ENCODE results near the gene USP21.

DNA sequence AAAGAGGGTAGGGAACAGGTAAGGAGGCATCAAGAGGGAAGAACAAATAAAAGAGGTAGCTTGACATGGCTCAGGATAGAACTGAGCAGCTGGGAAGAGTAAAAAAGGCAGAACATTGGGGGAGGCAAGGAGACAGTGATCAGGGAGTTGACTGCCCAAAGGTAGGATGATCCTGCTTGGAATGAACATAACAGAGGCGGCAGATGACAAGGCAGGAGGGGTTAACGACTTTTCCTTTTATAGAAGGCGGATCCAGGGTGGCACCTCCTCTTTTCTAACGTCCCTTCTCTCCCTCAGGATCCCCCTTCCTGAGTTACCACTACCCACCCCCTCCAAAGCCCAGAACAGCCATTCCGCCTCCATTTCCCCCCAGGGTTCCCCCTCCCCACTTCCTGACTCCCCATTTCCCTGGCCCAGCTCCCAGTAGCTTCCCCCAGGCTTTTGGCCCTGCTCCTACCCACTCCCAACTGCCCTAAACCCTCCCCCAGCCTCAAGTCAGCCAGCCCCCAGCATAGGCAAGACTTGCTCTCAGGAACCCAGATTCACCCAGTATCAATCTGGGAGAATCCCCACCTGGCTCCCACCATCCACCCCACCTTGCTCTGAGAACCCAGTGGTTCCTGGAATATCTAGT, 40.3 kb downstream of the USP21 start:
- no peak for TF ChIP-seq POLR2A (IDR thresholded peaks at IDR 0.05)
- TF ChIP-seq, protein P1, sequence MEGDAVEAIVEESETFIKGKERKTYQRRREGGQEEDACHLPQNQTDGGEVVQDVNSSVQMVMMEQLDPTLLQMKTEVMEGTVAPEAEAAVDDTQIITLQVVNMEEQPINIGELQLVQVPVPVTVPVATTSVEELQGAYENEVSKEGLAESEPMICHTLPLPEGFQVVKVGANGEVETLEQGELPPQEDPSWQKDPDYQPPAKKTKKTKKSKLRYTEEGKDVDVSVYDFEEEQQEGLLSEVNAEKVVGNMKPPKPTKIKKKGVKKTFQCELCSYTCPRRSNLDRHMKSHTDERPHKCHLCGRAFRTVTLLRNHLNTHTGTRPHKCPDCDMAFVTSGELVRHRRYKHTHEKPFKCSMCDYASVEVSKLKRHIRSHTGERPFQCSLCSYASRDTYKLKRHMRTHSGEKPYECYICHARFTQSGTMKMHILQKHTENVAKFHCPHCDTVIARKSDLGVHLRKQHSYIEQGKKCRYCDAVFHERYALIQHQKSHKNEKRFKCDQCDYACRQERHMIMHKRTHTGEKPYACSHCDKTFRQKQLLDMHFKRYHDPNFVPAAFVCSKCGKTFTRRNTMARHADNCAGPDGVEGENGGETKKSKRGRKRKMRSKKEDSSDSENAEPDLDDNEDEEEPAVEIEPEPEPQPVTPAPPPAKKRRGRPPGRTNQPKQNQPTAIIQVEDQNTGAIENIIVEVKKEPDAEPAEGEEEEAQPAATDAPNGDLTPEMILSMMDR (IDR thresholded peaks at IDR 0.05), result no peak
- TF ChIP-seq POLR2AphosphoS5 (IDR thresholded peaks at IDR 0.05), result no peak
